Measurements from ENCODE around the gene COG1.

The COG1 gene

DNA sequence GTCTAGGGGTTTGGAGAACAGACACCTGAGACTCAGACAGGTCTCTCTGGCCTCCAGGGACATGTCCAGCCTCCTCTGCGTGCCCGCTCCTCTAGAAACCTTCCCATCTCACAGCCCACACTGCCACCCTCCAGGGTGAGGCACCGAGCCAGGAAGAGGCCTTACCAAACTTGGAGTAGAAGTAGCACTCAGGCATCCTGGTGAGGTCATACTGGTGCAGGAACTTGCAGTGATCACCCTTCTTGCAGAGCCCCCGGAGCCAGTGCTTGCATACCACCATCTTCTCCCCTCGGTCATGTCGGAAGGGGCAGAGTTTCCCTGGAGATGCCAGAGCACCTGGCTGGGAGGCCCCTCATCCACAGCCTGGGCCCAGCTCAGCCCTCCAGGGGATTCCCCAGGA, 64.7 kb downstream of the COG1 start:
- H4K20me1 ChIP-seq (ENCODE audit: insufficient read depth): no peaks in the 10 kb centered on the region
- H3K79me2 ChIP-seq (ENCODE audit: insufficient read depth, low read depth): no peaks in the 10 kb centered on the region
- H3K4me2 ChIP-seq: no peak overlapping the region
- H3K27me3 ChIP-seq (ENCODE audit: insufficient read depth, low read depth): no peaks in the 10 kb centered on the region
- no peak overlapping the region for H3K4me3 ChIP-seq (IDR thresholded peaks at IDR 0.05; ENCODE audit: insufficient read depth, low read depth, low read length)
- H2AFZ ChIP-seq (ENCODE audit: low read depth): no peak overlapping the region
- H3K27ac ChIP-seq: no peak overlapping the region
- TF ChIP-seq, protein P1, sequence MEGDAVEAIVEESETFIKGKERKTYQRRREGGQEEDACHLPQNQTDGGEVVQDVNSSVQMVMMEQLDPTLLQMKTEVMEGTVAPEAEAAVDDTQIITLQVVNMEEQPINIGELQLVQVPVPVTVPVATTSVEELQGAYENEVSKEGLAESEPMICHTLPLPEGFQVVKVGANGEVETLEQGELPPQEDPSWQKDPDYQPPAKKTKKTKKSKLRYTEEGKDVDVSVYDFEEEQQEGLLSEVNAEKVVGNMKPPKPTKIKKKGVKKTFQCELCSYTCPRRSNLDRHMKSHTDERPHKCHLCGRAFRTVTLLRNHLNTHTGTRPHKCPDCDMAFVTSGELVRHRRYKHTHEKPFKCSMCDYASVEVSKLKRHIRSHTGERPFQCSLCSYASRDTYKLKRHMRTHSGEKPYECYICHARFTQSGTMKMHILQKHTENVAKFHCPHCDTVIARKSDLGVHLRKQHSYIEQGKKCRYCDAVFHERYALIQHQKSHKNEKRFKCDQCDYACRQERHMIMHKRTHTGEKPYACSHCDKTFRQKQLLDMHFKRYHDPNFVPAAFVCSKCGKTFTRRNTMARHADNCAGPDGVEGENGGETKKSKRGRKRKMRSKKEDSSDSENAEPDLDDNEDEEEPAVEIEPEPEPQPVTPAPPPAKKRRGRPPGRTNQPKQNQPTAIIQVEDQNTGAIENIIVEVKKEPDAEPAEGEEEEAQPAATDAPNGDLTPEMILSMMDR (conservative IDR thresholded peaks at IDR 0.05; ENCODE audit: low read depth, low read length): no peak
- no peaks in the 10 kb centered on the region for H3K36me3 ChIP-seq (ENCODE audit: insufficient read depth)
- H3K9ac ChIP-seq: no peak overlapping the region
- H3K4me1 ChIP-seq (ENCODE audit: low read depth, poor library complexity, severe bottlenecking): no peaks in the 10 kb centered on the region

Data from KMS-11 (cell line).